Hepatocyte (in vitro differentiated cells): ENCODE results near the gene WFDC5.

Experiments used
- EZH2 ChIP-seq: fragments of 200-600 bp; sonication (generic); IDR thresholded peaks from 2 replicates; pipeline ENCODE4 v1.6.1; 2016; ENCODE audit warnings: antibody characterized with exemption, mild to moderate bottlenecking, borderline replicate concordance
- TF ChIP-seq, protein P1 (sequence below): fragments of 200-600 bp; sonication (generic); IDR thresholded peaks from 2 replicates; pipeline ENCODE4 v1.5.1; 2016; ENCODE audit warnings: antibody characterized with exemption, mild to moderate bottlenecking; ENCODE audit not compliant: poor library complexity

DNA sequence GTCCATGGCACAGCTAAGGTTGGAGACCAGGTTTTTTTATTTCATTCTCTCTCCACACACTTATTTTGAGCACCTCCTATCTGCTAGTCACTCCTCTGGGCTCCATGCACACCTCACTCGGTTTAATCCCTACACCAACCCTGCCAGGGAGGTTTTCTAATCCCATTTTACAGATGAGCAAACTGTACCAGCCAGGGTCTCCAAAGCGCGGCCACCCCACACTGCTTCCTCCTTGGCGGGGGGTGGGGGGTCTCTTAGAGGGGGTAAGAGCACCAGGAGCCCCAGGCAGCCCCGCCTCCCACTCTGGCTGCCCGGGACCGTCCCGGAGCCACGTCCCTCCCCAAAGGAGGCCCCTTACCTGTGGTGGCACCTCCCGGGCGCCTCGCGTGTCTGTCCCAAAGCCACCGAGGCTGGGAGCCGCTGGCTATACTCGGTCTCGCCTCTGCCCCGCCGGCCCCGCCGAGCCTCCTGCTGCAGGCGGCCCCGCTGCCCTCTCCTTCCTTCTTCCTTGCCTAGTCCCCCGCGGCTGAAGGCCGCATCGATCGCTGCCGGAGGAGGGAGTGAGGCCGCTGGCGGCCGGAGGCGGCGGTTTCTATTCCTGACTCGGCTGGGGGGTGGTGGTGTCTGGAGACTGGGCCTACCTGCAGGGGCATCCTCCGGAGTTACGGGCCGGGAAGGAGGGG is 14.3 kb downstream of the WFDC5 start, which contains the start of gene KCNS1:
- TF ChIP-seq, protein P1, sequence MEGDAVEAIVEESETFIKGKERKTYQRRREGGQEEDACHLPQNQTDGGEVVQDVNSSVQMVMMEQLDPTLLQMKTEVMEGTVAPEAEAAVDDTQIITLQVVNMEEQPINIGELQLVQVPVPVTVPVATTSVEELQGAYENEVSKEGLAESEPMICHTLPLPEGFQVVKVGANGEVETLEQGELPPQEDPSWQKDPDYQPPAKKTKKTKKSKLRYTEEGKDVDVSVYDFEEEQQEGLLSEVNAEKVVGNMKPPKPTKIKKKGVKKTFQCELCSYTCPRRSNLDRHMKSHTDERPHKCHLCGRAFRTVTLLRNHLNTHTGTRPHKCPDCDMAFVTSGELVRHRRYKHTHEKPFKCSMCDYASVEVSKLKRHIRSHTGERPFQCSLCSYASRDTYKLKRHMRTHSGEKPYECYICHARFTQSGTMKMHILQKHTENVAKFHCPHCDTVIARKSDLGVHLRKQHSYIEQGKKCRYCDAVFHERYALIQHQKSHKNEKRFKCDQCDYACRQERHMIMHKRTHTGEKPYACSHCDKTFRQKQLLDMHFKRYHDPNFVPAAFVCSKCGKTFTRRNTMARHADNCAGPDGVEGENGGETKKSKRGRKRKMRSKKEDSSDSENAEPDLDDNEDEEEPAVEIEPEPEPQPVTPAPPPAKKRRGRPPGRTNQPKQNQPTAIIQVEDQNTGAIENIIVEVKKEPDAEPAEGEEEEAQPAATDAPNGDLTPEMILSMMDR = no peak
- no peak for TF ChIP-seq EZH2
